HepG2 (cell line): Measurements from ENCODE around the gene TMEM170B. TPM values are rescaled to one million over a fixed set of nuclear protein-coding genes. Genes with fewer than 3 reads are reported as not detected.
A peak's percentile ranks its signal among the peaks of the same experiment; 100 is the strongest.

Experiments
- ATAC-seq: fragments of 200-7000 bp; cut with Tn5 transposase; 3 replicates; pipeline ENCODE4 v1.9.1; 2020; ENCODE audit warnings: mild to moderate bottlenecking, moderate library complexity
- BruUV-seq: library from RNA; stranded (reverse); fragments of 400-500 nt; replicated peaks from 2 replicates; lab custom pipeline; 2021; lab: Mats Ljungman, UMichigan
- CTCF ChIA-PET: fragments of 300-600 bp; formaldehyde crosslinking; extraction: SDS; loops from one replicate; lab custom pipeline; 2021; ENCODE audit warnings: low total read pairs, inconsistent platforms, low intra/inter-chr PET ratio; lab: Yijun Ruan, JAX
- POLR2A ChIA-PET: fragments of 350-600 bp; sonication (Branson Sonifier 250); formaldehyde crosslinking; loops from one replicate; lab custom pipeline; 2020; ENCODE audit warnings: antibody characterized with exemption, inconsistent platforms; lab: Yijun Ruan, JAX
- DNase-seq: peaks from one replicate; pipeline ENCODE4 v3.0.0-alpha.2; 2015; ENCODE audit warnings: low spot score
- FAIRE-seq: peaks from 3 replicates; lab custom pipeline; 2011; peaks lifted over from hg19 to GRCh38; lab: Jason Lieb, UNC
- H2AFZ ChIP-seq: one replicate; pipeline ENCODE4 v1.6.1; 2011; ENCODE audit warnings: low read length, inconsistent platforms
- H3K27ac ChIP-seq: fragments of 300-600 bp; 3 replicates; pipeline ENCODE4 v1.8.0; 2011; ENCODE audit warnings: mixed run types, mild to moderate bottlenecking, mixed read lengths, low read length, inconsistent platforms; ENCODE audit not compliant: insufficient read depth; ENCODE audit errors: extremely low read length
- H3K27me3 ChIP-seq, 2 experiments: fragments of 200-600 bp in 1 of 2; 2 replicates in 1 of 2; 3 replicates in 1 of 2; pipeline versions ENCODE4 v1.6.0 to v1.8.0; 2011; ENCODE audit warnings: low read length in 2 of 2, mild to moderate bottlenecking in 2 of 2, moderate library complexity in 2 of 2, inconsistent platforms in 1 of 2; ENCODE audit not compliant: insufficient read depth in 2 of 2, control insufficient read depth in 1 of 2
- H3K36me3 ChIP-seq, 2 experiments: fragments of 200-600 bp in 1 of 2; replicated peaks in 1 of 2; 2 replicates in 1 of 2; 3 replicates in 1 of 2; pipeline versions ENCODE4 v1.5.1 to v1.8.0; 2011; ENCODE audit warnings: low read length in 2 of 2, inconsistent platforms in 1 of 2; ENCODE audit not compliant: insufficient read depth in 2 of 2, control insufficient read depth in 1 of 2
- H3K4me1 ChIP-seq: 2 replicates; pipeline ENCODE4 v1.5.1; 2012; ENCODE audit warnings: low read length, inconsistent platforms; ENCODE audit not compliant: insufficient read depth
- H3K4me2 ChIP-seq: 2 replicates; pipeline ENCODE4 v1.6.0; 2011; ENCODE audit warnings: low read depth, low read length, inconsistent platforms
- H3K4me3 ChIP-seq, 3 experiments: fragments of 200-600 bp in 1 of 3; sonication (generic), shearing (Covaris generic) in 1 of 3; replicated peaks in 1 of 3; 2 replicates each; pipeline ENCODE4 v1.5.1; 2011 to 2016; ENCODE audit warnings: low read length in 3 of 3, inconsistent platforms in 2 of 3, low read depth in 2 of 3, mild to moderate bottlenecking in 2 of 3, control low read depth in 1 of 3, mixed read lengths in 1 of 3; ENCODE audit not compliant: insufficient read depth in 1 of 3
- H3K79me2 ChIP-seq: one replicate; pipeline ENCODE4 v1.6.1; 2011; ENCODE audit warnings: low read length, inconsistent platforms; ENCODE audit not compliant: insufficient read depth
- H3K9ac ChIP-seq: 2 replicates; pipeline ENCODE4 v1.6.0; 2011; ENCODE audit warnings: mild to moderate bottlenecking, low read depth, low read length, inconsistent platforms; ENCODE audit not compliant: insufficient read depth
- H3K9me3 ChIP-seq: 2 replicates; pipeline ENCODE4 v1.5.1; 2012; ENCODE audit warnings: mild to moderate bottlenecking, low read length
- H4K20me1 ChIP-seq: 2 replicates; pipeline ENCODE4 v1.6.0; 2011; ENCODE audit warnings: inconsistent platforms, mild to moderate bottlenecking, low read length, moderate library complexity; ENCODE audit not compliant: insufficient read depth
- ATF7 ChIP-seq, 2 experiments: fragments of 450-650 bp in 1 of 2; sonication (generic) in 1 of 2; formaldehyde crosslinking in 1 of 2; IDR thresholded peaks; 2 replicates each; pipeline versions ENCODE4 v1.4.0 to v1.6.1; 2016 to 2020; ENCODE audit warnings: antibody characterized with exemption in 1 of 2, mild to moderate bottlenecking in 1 of 2, missing genetic modification reagents in 1 of 2
- MIXL1 ChIP-seq: IDR thresholded peaks from 2 replicates; pipeline ENCODE4 v1.6.1; 2016
- MLXIP ChIP-seq: sonication (generic); formaldehyde crosslinking; IDR thresholded peaks from 2 replicates; pipeline ENCODE4 v1.9.0; 2021; ENCODE audit warnings: missing genetic modification reagents, borderline replicate concordance
- RORA ChIP-seq: sonication (generic); formaldehyde crosslinking; IDR thresholded peaks from 2 replicates; pipeline ENCODE4 v1.5.0; 2020; ENCODE audit warnings: mild to moderate bottlenecking, missing genetic modification reagents, moderate library complexity
- SNRNP70 ChIP-seq: fragments of 200-400 bp; formaldehyde crosslinking; IDR thresholded peaks from 2 replicates; pipeline ENCODE4 v1.6.1; 2017; ENCODE audit warnings: mild to moderate bottlenecking, low read depth, low read length, moderate library complexity
- YEATS4 ChIP-seq: sonication (generic); formaldehyde crosslinking; IDR thresholded peaks from 2 replicates; pipeline ENCODE4 v1.4.0; 2020; ENCODE audit warnings: missing genetic modification reagents, borderline replicate concordance
- ZNF598 ChIP-seq: sonication (generic); formaldehyde crosslinking; IDR thresholded peaks from 2 replicates; pipeline ENCODE4 v1.5.1; 2020; ENCODE audit warnings: mild to moderate bottlenecking, missing genetic modification reagents, borderline replicate concordance
- WGBS: methylation state at CpG from one replicate; pipeline ENCODE4 v1.1.6; 2017; ENCODE audit warnings: low lambda C conversion rate; 5-methylcytosine and 5-hydroxymethylcytosine counted together
- in situ Hi-C: cut with HindIII; loops from 2 replicates; pipeline ENCODE4 v1.10.0; 2017; ENCODE audit warnings: low pct_unique_long_range_greater_than_20kb; ENCODE audit not compliant: extremely low pct_ligation_motif_present
- intact Hi-C: fragments of 100-400 bp; cut with micrococcal nuclease; formaldehyde crosslinking; loops from one replicate; pipeline ENCODE4 v1.10.0; 2022; ENCODE audit not compliant: unreplicated experiment
- polyA plus RNA-seq, 8 experiments: library from polyadenylated mRNA; depleted of rRNA in 3 of 8; stranded (reverse) in 7 of 8; unstranded in 1 of 8; fragments of >200 nt; fragmentation: Illumina TruSeq in 4 of 8; extraction: Trizol in 4 of 8; gene quantifications; 2 replicates each; pipeline versions ENCODE4 v1.2.1 to v1.2.3, GENCODE V29; 2011 to 2016; ENCODE audit warnings: low read depth in 4 of 8, missing spikeins in 1 of 8, mixed read lengths in 1 of 8; ENCODE audit not compliant: insufficient read depth in 1 of 8
- total RNA-seq, 5 experiments: library from RNA; depleted of rRNA; stranded (reverse); fragments of >200 nt; fragmentation: Illumina TruSeq; extraction: Trizol; gene quantifications; 2 replicates each; pipeline ENCODE4 v1.2.3, GENCODE V29; 2016; ENCODE audit warnings: low read depth in 1 of 5

The TMEM170B gene
- total and polyA plus RNA-seq, 2 of the 13 experiments (the other 11 are each of a cell fraction or from before 2014, with no cell fraction given) = 3.3 to 9.4 TPM

GRCh38 chr6:11592294-11592906 is 54.9 kb downstream of the TMEM170B start:
- Histone ChIP-seq H3K9me3 (no peaks in the 10 kb centered on the region), H3K9ac (no peak overlapping the region), H3K27ac (no peak overlapping the region), H3K27me3 (no peaks in the 10 kb centered on the region; a peak in 2 of 5 replicates), H4K20me1 (no peaks in the 10 kb centered on the region), H3K79me2 (no peaks in the 10 kb centered on the region), H3K4me3 (no peak overlapping the region), H3K4me1 (peaks cover 6% of the 10 kb centered on the region; the same call in 1 of the 2 replicates), H2AFZ (no peak overlapping the region), H3K36me3 (no peaks in the 10 kb centered on the region), H3K4me2 (no peak overlapping the region)
- FAIRE-seq = no peak
- BruUV-seq = no TSS peak
- intact Hi-C loops (no loop called here), in situ Hi-C loops (no loop called here)
- no peak for DNase-seq
- TF ChIP-seq MLXIP (no peak), YEATS4 (no peak), MIXL1 (CRISPR knock-in tag) (no peak), ATF7 (IDR thresholded peaks at IDR 0.05) (peak; percentile 43; the same call in 1 of the 2 replicates), ATF7 (CRISPR knock-in tag; IDR thresholded peaks at IDR 0.05) (no peak), ZNF598 (CRISPR knock-in tag) (no peak), RORA (CRISPR knock-in tag) (no peak), SNRNP70 (no peak)
- peak; percentile 50 for ATAC-seq
- 23% methylated on average over 8 of the region's 8 CpGs for WGBS
- POLR2A ChIA-PET = no interaction called here
- CTCF ChIA-PET = no interaction called here
